ENCODE measurements around the gene USP46.
A peak's percentile ranks its signal among the peaks of the same experiment; 100 is the strongest.

DNA sequence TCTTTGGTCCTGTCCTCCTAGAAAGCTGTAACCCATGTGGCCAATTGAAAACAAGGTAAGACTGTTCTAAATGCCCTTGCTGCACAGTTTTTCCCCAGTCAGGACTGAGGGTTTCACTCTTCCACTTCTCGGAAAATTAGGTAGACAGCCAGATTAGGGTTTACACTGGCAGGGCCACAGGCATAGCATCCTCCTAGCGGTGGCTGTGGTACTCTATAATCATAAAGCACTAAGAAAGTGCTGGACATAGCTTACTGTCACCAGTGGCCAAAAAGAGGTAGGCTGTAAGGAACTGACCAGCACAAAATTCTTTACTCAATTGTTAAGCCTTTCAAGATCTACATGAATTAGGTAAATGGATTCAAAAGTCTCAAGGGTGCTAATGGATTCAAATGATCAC is 11.6 kb upstream of the USP46 start:
- TF ChIP-seq, protein P1, sequence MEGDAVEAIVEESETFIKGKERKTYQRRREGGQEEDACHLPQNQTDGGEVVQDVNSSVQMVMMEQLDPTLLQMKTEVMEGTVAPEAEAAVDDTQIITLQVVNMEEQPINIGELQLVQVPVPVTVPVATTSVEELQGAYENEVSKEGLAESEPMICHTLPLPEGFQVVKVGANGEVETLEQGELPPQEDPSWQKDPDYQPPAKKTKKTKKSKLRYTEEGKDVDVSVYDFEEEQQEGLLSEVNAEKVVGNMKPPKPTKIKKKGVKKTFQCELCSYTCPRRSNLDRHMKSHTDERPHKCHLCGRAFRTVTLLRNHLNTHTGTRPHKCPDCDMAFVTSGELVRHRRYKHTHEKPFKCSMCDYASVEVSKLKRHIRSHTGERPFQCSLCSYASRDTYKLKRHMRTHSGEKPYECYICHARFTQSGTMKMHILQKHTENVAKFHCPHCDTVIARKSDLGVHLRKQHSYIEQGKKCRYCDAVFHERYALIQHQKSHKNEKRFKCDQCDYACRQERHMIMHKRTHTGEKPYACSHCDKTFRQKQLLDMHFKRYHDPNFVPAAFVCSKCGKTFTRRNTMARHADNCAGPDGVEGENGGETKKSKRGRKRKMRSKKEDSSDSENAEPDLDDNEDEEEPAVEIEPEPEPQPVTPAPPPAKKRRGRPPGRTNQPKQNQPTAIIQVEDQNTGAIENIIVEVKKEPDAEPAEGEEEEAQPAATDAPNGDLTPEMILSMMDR (conservative IDR thresholded peaks at IDR 0.05) = peak; percentile 31
- TF ChIP-seq ZFX (IDR thresholded peaks at IDR 0.05) = no peak
